Kidney epithelial cell (primary cell): ENCODE results near the gene ZBTB5. TPM values are rescaled to one million over a fixed set of nuclear protein-coding genes. Genes with fewer than 3 reads are reported as not detected.
A peak's percentile ranks its signal among the peaks of the same experiment; 100 is the strongest.
"Not testable (repeated sequence)": the region's sequence is repeated elsewhere in the genome, so short reads cannot be mapped to it uniquely, and the experiment has no call there.

Experiments
- DNase-seq: peaks from one replicate; pipeline ENCODE4 v3.0.0-alpha.2; 2010; ENCODE audit warnings: low read depth
- H3K27me3 ChIP-seq: 2 replicates; pipeline ENCODE4 v1.6.0; 2011; ENCODE audit warnings: low read length; ENCODE audit not compliant: control insufficient read depth, insufficient read depth
- H3K36me3 ChIP-seq: 2 replicates; pipeline ENCODE4 v1.5.1; 2011; ENCODE audit warnings: low read length; ENCODE audit not compliant: control insufficient read depth, insufficient read depth
- H3K4me3 ChIP-seq: 2 replicates; pipeline ENCODE4 v1.5.1; 2011; ENCODE audit warnings: low read depth, mild to moderate bottlenecking, control low read depth, low read length
- CTCF ChIP-seq: IDR thresholded peaks from 2 replicates; pipeline ENCODE4 v1.5.1; 2011; ENCODE audit warnings: mild to moderate bottlenecking, moderate library complexity, low read length, control low read depth, inconsistent platforms; ENCODE audit not compliant: insufficient read depth, poor library complexity, severe bottlenecking
- total RNA-seq: library from RNA; depleted of rRNA; stranded (reverse); fragments of >200 nt; gene quantifications from 2 replicates; pipeline ENCODE4 v1.2.3, GENCODE V29; 2015

The ZBTB5 gene
- total RNA-seq, 1 donor from 2014 or later, result 14.1 TPM

DNA sequence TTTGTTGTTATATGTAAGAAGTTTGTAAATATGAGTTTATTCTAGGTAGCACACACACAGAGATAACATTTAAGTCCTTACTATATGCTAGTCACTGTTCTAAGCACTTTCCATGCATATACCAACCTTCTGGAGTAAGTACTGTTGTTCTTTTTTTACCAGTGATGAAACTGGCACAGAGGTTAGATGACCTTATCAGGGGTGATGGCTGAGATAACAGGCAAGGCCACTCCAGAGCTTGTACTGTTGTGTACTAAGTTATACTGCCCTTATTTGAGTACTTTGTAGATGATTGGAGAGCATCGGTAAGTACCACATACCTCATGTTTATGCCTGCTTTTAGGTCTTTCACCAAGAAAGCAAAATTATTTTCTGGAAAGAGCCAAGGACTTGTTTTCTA, 26.7 kb upstream of the ZBTB5 start:
- no peaks in the 10 kb centered on the region for H3K36me3 ChIP-seq
- TF ChIP-seq CTCF, result no peak
- H3K27me3 ChIP-seq, result no peaks in the 10 kb centered on the region
- DNase-seq, result no peak
- no peak overlapping the region for H3K4me3 ChIP-seq

GRCh38 chr9:37486616-37487548, 21.6 kb upstream of the ZBTB5 start:
- TF ChIP-seq CTCF, result no peak
- Histone ChIP-seq H3K4me3 (peak overlapping the region; percentile 79), H3K36me3 (no peaks in the 10 kb centered on the region), H3K27me3 (no peaks in the 10 kb centered on the region)
- no peak for DNase-seq

- DNase-seq, result no peak
- TF ChIP-seq CTCF, result no peak
- Histone ChIP-seq H3K36me3 (no peaks in the 10 kb centered on the region), H3K4me3 (peak overlapping the region; percentile 79), H3K27me3 (no peaks in the 10 kb centered on the region)
These were observed 21.0 kb upstream of the ZBTB5 start for GRCh38 chr9:37486256-37486615.

- Histone ChIP-seq H3K36me3 (no peaks in the 10 kb centered on the region), H3K27me3 (no peaks in the 10 kb centered on the region), H3K4me3 (peak within 1 kb of the TSS; percentile 79)
- DNase-seq, result peak; percentile 79
- TF ChIP-seq CTCF, result no peak
These were observed 20.4 kb upstream of the ZBTB5 start, which contains the start of gene POLR1E for GRCh38 chr9:37485389-37486255. Gene POLR1E (plus strand): TSS chr9:37485948. CDS start chr9:37486048, 100 bp downstream.

DNA sequence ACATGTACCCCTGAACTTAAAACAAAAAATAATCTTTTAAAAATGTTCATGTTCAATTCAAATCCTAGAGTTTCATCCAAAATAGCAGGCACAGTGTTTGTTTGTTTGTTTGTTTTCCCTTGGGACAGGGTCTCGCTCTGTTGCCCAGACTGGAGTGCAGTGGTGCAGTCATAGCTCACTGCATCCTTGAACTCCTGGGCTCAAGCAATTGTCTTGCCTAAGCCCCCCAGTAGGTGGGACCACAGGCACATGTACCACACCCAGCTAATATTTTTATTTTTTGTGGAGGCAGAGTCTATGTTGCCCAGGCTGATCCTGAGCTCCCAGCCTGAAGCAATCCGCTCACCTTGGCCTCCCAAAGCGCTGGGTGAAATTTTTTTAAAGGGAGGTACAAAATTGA, 15.5 kb upstream of the ZBTB5 start:
- TF ChIP-seq CTCF, result no peak
- no peaks in the 10 kb centered on the region for H3K27me3 ChIP-seq
- H3K4me3 ChIP-seq, result no peak overlapping the region
- no peaks in the 10 kb centered on the region for H3K36me3 ChIP-seq
- no peak for DNase-seq

- H3K4me3 ChIP-seq, DNase-seq, H3K27me3 ChIP-seq, H3K36me3 ChIP-seq: not testable (repeated sequence)
These were observed 12.9 kb upstream of the ZBTB5 start for GRCh38 chr9:37477987-37478619.

- not testable (repeated sequence) for DNase-seq, H3K36me3 ChIP-seq, H3K27me3 ChIP-seq, H3K4me3 ChIP-seq
These were observed 12.2 kb upstream of the ZBTB5 start for GRCh38 chr9:37477443-37477842.
